ENCODE results near the gene PPIP5K1.

Gene PPIP5K1

DNA sequence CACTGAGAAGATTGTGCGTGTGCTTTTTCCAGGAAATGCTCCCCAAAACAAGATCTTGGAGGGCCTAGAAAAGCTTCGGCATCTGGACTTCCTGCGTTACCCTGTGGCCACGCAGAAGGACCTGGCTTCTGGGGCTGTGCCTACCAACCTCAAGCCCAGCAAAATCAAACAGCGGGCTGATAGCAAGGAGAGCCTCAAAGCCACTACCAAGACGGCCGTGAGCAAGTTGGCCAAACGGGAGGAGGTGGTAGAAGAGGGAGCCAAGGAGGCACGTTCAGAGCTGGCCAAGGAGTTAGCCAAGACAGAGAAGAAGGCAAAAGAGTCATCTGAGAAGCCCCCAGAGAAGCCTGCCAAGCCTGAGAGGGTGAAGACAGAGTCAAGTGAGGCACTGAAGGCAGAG is 67.8 kb downstream of the PPIP5K1 start:
- DNase-seq (ENCODE audit: low read depth) = no peak
- TF ChIP-seq, protein P1, sequence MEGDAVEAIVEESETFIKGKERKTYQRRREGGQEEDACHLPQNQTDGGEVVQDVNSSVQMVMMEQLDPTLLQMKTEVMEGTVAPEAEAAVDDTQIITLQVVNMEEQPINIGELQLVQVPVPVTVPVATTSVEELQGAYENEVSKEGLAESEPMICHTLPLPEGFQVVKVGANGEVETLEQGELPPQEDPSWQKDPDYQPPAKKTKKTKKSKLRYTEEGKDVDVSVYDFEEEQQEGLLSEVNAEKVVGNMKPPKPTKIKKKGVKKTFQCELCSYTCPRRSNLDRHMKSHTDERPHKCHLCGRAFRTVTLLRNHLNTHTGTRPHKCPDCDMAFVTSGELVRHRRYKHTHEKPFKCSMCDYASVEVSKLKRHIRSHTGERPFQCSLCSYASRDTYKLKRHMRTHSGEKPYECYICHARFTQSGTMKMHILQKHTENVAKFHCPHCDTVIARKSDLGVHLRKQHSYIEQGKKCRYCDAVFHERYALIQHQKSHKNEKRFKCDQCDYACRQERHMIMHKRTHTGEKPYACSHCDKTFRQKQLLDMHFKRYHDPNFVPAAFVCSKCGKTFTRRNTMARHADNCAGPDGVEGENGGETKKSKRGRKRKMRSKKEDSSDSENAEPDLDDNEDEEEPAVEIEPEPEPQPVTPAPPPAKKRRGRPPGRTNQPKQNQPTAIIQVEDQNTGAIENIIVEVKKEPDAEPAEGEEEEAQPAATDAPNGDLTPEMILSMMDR (conservative IDR thresholded peaks at IDR 0.05; ENCODE audit: low read length) = no peak
- H3K4me3 ChIP-seq (ENCODE audit: low read length) = no peak overlapping the region

DNA sequence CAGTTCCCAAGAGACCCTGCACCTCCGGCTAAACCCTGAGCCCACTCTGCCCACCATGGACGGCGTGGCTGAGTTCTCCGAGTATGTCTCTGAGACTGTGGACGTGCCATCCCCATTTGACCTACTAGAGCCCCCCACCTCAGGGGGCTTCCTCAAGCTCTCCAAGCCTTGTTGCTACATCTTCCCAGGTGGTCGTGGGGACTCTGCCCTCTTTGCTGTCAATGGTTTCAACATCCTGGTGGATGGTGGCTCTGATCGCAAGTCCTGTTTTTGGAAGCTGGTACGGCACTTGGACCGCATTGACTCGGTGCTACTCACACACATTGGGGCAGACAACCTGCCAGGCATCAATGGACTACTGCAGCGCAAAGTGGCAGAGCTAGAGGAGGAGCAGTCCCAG is 68.6 kb downstream of the PPIP5K1 start:
- no peak overlapping the region for H3K4me3 ChIP-seq (ENCODE audit: low read length)
- no peak for DNase-seq (ENCODE audit: low read depth)
- TF ChIP-seq, protein P1 (conservative IDR thresholded peaks at IDR 0.05; ENCODE audit: low read length) = no peak

DNA sequence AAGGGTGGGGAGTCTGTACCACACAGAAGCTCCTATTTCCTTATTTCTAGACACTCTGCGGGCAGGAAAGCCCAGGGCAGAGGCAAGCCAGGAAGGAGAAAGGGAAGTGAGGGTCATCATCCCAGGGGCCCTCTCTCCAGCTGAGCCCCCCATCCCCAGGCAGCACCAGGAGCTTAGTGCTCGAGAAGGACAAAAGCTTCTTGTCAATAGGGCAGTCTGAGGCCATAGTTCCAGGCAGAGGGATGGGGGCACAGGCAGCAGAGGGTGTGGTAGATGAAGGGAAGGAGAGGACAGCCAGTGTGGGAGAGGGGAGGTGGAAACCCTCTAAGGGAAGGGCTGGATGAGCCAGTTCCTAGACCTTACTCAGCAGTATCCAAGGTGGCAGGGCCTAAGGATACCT is 69.9 kb downstream of the PPIP5K1 start:
- DNase-seq (ENCODE audit: low read depth) = no peak
- TF ChIP-seq, protein P1 (conservative IDR thresholded peaks at IDR 0.05; ENCODE audit: low read length) = no peak
- H3K4me3 ChIP-seq (ENCODE audit: low read length) = no peak overlapping the region

DNA sequence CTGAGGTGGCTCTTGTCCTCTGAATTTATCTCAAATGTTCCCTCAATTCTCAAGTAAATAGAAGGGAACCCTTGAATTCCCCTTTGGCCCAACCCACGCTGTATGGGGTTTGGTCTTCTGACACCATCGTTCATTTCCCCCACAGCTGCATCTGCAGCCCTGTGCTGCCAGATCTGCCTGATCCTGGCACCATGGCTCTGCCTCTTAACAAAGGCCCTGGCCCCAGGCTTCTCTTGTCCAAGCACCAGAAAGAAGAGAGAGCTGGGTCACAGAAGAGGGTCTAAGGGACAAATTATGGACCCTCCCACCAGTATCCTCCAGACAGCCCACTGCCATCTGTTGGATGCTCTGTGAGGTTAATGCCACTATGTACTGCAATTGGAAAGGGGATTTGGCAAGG is 70.8 kb downstream of the PPIP5K1 start:
- TF ChIP-seq, protein P1 (conservative IDR thresholded peaks at IDR 0.05; ENCODE audit: low read length) = no peak
- peak overlapping the region; percentile 98 for H3K4me3 ChIP-seq (ENCODE audit: low read length)
- DNase-seq (ENCODE audit: low read depth) = no peak

DNA sequence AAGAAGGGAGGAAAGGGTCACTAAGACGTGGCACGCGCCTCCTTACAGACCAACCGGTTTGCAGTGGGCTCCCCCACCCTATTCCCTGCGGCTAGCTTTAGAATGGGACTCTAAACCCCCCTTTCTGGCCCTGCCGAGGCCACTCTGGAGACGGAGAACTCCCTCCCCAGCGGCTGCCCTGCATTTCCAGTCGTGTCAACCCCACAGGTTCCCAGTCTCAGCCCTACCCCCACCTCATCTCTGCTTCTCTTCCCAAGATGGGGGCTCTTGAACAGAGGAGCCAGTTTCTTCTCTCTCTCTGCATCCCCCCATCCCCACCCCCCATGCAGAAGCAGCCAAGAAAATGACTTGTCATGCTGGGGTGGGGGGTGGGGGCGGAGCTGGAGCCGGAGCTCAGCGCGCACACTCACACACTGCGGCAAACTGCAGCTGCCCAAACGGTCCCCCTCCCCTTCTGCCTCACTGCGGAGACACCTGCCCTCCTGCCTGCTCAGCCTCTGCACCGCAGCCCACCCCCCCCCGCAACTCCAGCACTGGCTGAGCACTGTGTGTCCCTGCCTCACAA is 71.7 kb downstream of the PPIP5K1 start:
- peak overlapping the region; percentile 98 for H3K4me3 ChIP-seq (ENCODE audit: low read length)
- TF ChIP-seq, protein P1 (conservative IDR thresholded peaks at IDR 0.05; ENCODE audit: low read length) = no peak
- DNase-seq (ENCODE audit: low read depth) = peak; percentile 42

DNA sequence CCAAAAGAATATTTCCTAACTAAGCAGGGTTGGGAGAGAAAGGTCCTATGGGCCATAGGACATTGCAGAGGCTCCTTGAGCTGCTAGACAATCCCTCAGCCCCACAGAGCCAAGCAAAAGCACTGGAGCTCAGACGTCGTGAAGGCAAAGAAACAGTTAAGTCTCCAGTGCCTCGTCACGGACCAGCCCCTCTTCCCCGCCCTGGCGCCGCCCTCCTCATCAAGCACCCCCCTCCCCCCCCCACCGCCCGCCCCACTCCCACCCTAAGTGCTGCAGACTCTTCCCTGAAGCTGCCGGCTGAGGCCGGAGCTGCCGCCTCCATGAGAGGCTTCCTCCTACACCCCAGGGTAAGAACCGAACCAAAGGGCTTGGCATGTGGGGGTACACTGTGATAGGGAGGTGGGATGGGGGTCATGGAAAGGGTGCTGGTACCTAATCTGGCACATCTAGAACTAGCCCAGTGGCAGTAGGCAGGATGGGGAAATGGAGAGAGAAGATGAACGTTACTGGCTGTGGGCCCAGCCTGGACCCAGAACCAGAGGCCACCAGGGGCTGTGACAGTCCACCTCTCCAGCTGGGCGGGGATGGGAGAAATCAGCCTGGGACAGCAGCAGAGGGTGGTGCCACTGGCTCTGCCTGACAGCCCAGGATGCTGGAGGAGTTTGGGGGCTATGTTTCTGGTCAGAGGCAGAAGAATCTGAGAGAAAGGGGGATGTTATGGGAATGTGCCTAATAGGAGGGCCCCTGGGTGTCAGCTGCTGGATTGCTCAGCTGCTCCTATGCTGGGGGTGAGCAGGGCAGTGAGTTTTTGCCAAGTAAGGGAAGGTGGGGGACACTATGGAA is 72.4 kb downstream of the PPIP5K1 start, which contains the start of gene MAP1A:
Gene MAP1A (plus strand): TSS at position 255 of the 843 bp plus-strand sequence. CDS start 3,866 bp downstream, outside the sequence.
- TF ChIP-seq, protein P1 (conservative IDR thresholded peaks at IDR 0.05; ENCODE audit: low read length) = peak; percentile 17; the same call in 1 of the 2 replicates
- peak within 1 kb of the TSS; percentile 98 for H3K4me3 ChIP-seq (ENCODE audit: low read length)
- peak; percentile 72 for DNase-seq (ENCODE audit: low read depth)
